GM12864 (cell line): ENCODE measurements around the gene AOPEP.

Experiments used
- DNase-seq: peaks from one replicate; pipeline ENCODE4 v3.0.0-alpha.2; 2011; ENCODE audit warnings: low read depth
- H3K4me3 ChIP-seq: 2 replicates; pipeline ENCODE4 v1.5.1; 2011; ENCODE audit warnings: mild to moderate bottlenecking, low read depth, low read length, control low read depth
- CTCF ChIP-seq: IDR thresholded peaks from 2 replicates; pipeline ENCODE4 v1.5.1; 2011; ENCODE audit warnings: low read depth, mild to moderate bottlenecking, moderate library complexity, low read length, control low read depth, inconsistent platforms; ENCODE audit errors: missing control alignments

AOPEP gene

GRCh38 chr9:94916956-94917355 is 190.5 kb downstream of the AOPEP start:
- TF ChIP-seq CTCF: no peak
- DNase-seq: no peak
- no peak overlapping the region for H3K4me3 ChIP-seq

GRCh38 chr9:94918038-94918753 is 191.7 kb downstream of the AOPEP start:
- peak; percentile 5 for DNase-seq
- H3K4me3 ChIP-seq: no peak overlapping the region
- peak; percentile 32 for TF ChIP-seq CTCF

GRCh38 chr9:94919376-94920098 is 193.0 kb downstream of the AOPEP start:
- no peak for DNase-seq
- TF ChIP-seq CTCF: no peak
- no peak overlapping the region for H3K4me3 ChIP-seq

DNA sequence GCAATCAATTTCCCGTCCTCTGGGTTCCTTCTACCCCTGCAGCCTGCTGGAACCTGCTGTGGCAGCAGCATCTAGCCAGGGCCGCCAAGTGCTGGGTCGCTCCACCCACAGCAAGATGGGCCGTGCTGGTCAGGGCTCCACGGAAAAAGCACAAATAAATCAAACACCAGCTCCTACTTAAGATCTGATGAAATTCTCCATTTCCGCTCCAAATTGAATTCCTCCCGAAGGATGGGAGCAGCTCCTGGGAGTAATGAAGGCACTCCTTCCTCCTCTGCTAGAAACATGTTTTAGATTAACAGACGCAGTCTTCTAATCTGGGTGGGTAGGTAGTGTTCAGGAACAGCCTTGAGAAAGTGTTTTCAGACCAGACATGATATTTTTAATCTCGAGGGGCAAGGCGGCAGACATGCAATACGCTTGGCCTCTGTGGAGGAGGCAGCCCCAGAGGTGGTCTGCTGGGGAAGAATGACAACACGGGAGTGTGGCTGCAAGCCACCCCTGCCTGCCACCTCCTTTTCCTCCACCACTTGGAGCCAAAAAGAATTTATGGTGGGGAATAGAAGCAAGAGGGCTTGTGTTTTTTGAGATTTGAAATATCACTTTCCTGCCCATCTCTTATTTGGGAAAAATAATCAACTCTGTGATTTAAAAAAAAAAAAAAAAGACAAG is 194.1 kb downstream of the AOPEP start:
- TF ChIP-seq CTCF: no peak
- DNase-seq: no peak
- H3K4me3 ChIP-seq: no peak overlapping the region

DNA sequence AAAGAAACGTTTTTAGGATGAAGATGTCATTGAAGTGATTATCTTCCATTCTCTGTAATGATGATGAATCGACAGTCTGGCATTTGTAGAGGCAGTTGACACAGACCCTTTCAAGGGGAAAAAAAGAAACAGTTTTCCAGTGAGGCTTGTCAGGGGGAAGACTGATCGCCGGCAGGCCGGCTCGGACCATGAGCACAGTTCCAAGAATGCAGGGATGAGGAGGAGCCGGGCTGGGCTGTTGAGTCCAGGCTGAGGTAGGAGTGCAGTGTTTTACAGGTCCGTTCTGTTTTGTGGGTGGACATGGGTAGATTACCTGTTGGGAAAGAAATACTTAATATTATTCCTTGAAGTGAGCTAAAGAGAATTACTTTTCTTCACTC is 194.6 kb downstream of the AOPEP start:
- no peak for DNase-seq
- no peak overlapping the region for H3K4me3 ChIP-seq

DNA sequence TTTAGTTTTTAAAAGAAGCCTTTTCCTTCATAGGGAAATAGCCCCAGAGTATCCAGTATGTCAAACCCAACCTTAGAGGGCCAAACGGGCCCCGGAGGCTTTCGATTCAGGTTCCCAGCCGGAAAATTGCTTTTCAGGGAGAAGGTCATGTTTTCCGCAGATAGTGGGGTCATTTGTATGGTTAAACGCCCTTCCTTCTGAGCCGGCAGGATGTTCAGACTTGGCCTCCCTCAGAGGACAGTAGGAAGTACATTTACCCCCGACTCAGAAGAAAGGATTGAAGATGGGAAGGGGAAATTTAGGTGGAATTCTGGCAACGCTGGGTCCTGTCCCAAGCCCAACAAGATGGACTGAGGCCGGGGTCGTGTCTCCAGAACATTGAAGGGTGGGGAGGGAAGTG is 195.2 kb downstream of the AOPEP start:
- no peak for DNase-seq
- H3K4me3 ChIP-seq: no peak overlapping the region
- no peak for TF ChIP-seq CTCF

More for the DNA sequence above, 194.6 kb downstream of the AOPEP start:
- TF ChIP-seq CTCF: no peak
